Suprapubic skin (tissue), 4 donors: Measurements from ENCODE around the gene GATA3. TPM values are rescaled to one million over a fixed set of nuclear protein-coding genes. Genes with fewer than 3 reads are reported as not detected.

Source experiments
- DNase-seq, 2 donors: peaks; one replicate each; pipeline ENCODE4 v3.0.0-alpha.2; 2019; ENCODE audit warnings: low spot score in 2 of 2
- H3K27ac ChIP-seq: fragments of 200-600 bp; sonication (generic); one replicate; pipeline ENCODE4 v1.5.1; 2019
- H3K27me3 ChIP-seq: fragments of 200-600 bp; sonication (generic); one replicate; pipeline ENCODE4 v1.5.1; 2019
- H3K36me3 ChIP-seq: fragments of 200-600 bp; sonication (generic); one replicate; pipeline ENCODE4 v1.5.1; 2019
- H3K4me1 ChIP-seq: fragments of 200-600 bp; sonication (generic); one replicate; pipeline ENCODE4 v1.5.1; 2019
- H3K4me3 ChIP-seq: fragments of 200-600 bp; sonication (generic); one replicate; pipeline ENCODE4 v1.5.1; 2019; ENCODE audit warnings: mild to moderate bottlenecking
- H3K9me3 ChIP-seq: fragments of 200-600 bp; sonication (generic); one replicate; pipeline ENCODE4 v1.5.1; 2019
- CTCF ChIP-seq, 2 donors: fragments of 200-600 bp in 1 of 2; fragments of 450-650 bp in 1 of 2; sonication (generic) in 1 of 2; IDR thresholded peaks; one replicate each; pipeline ENCODE4 v1.5.1; 2016 to 2019; ENCODE audit warnings: antibody characterized with exemption in 2 of 2, mild to moderate bottlenecking in 1 of 2, moderate library complexity in 1 of 2
- EP300 ChIP-seq: sonication (generic); formaldehyde crosslinking; IDR thresholded peaks from one replicate; pipeline ENCODE4 v1.6.1; 2017; ENCODE audit warnings: antibody characterized with exemption
- POLR2A ChIP-seq, 2 donors: fragments of 450-650 bp; IDR thresholded peaks; one replicate each; pipeline ENCODE4 v1.6.1; 2017; ENCODE audit warnings: antibody characterized with exemption in 2 of 2, mild to moderate bottlenecking in 2 of 2, moderate library complexity in 2 of 2
- POLR2AphosphoS5 ChIP-seq, 3 donors: sonication (generic); formaldehyde crosslinking; IDR thresholded peaks; one replicate each; pipeline ENCODE4 v1.6.1; 2017; ENCODE audit warnings: antibody characterized with exemption in 3 of 3
- WGBS: methylation state at CpG from one replicate; pipeline ENCODE4 v1.1.5; 2018; 5-methylcytosine and 5-hydroxymethylcytosine counted together
- total RNA-seq, 4 donors: library from RNA; depleted of rRNA; stranded (reverse); fragments of >200 nt; gene quantifications; one replicate each; pipeline ENCODE4 v1.1.0, GENCODE V29; 2016

Gene GATA3
- total RNA-seq, 4 donors from 2014 or later, result 91.0 to 241 (median 164) TPM

- Histone ChIP-seq H3K4me3 (peak overlapping the region; percentile 68), H3K27ac (peak overlapping the region; percentile 90), H3K9me3 (no peaks in the 10 kb centered on the region), H3K4me1 (peaks cover 74% of the 10 kb centered on the region), H3K36me3 (no peaks in the 10 kb centered on the region), H3K27me3 (peaks cover 84% of the 10 kb centered on the region)
- DNase-seq, result peak in 1 of 2 donors; percentile 84
- 1% methylated on average over 25 of the region's 60 CpGs for WGBS
- peak; percentile 52 to 86 for TF ChIP-seq CTCF (IDR thresholded peaks at IDR 0.05)
- TF ChIP-seq EP300, result no peak
These were observed 843 bp upstream of the GATA3 start for GRCh38 chr10:8053446-8054243.

GRCh38 chr10:8054244-8054493 lies 319 bp upstream of the GATA3 start:
- H3K27me3 ChIP-seq, result peaks cover 82% of the 10 kb centered on the region
- peak overlapping the region; percentile 68 for H3K4me3 ChIP-seq
- peak overlapping the region; percentile 90 for H3K27ac ChIP-seq
- 0% methylated on average over 8 of the region's 25 CpGs for WGBS
- no peak for TF ChIP-seq EP300
- no peak for TF ChIP-seq POLR2A (IDR thresholded peaks at IDR 0.05)
- TF ChIP-seq POLR2AphosphoS5 (IDR thresholded peaks at IDR 0.05), result no peak
- TF ChIP-seq CTCF (IDR thresholded peaks at IDR 0.05), result no peak
- no peaks in the 10 kb centered on the region for H3K9me3 ChIP-seq
- DNase-seq, result peak in 1 of 2 donors; percentile 58
- H3K36me3 ChIP-seq, result no peaks in the 10 kb centered on the region
- peaks cover 69% of the 10 kb centered on the region for H3K4me1 ChIP-seq

- 10% methylated on average over 32 of the region's 85 CpGs for WGBS
- DNase-seq, result peak in 1 of 2 donors; percentile 55
- Histone ChIP-seq H3K27me3 (peaks cover 67% of the 10 kb centered on the region), H3K36me3 (no peaks in the 10 kb centered on the region), H3K4me1 (peaks cover 66% of the 10 kb centered on the region), H3K9me3 (no peaks in the 10 kb centered on the region), H3K4me3 (peak overlapping the region; percentile 68), H3K27ac (peak overlapping the region; percentile 90)
- no peak for TF ChIP-seq EP300
- TF ChIP-seq POLR2AphosphoS5 (IDR thresholded peaks at IDR 0.05), result no peak
- no peak for TF ChIP-seq CTCF (IDR thresholded peaks at IDR 0.05)
- no peak for TF ChIP-seq POLR2A (IDR thresholded peaks at IDR 0.05)
These were observed 1.2 kb downstream of the GATA3 start for GRCh38 chr10:8055420-8056349.

GRCh38 chr10:8056378-8056777 lies 1.9 kb downstream of the GATA3 start:
- Histone ChIP-seq H3K4me3 (peak overlapping the region; percentile 68), H3K36me3 (no peaks in the 10 kb centered on the region), H3K9me3 (no peaks in the 10 kb centered on the region), H3K27ac (peak overlapping the region; percentile 90), H3K27me3 (peaks cover 67% of the 10 kb centered on the region), H3K4me1 (peaks cover 66% of the 10 kb centered on the region)
- DNase-seq, result peak in 1 of 2 donors; percentile 35
- 48% methylated on average over 6 of the region's 6 CpGs for WGBS
- no peak for TF ChIP-seq POLR2A (IDR thresholded peaks at IDR 0.05)
- no peak for TF ChIP-seq EP300
- no peak for TF ChIP-seq POLR2AphosphoS5 (IDR thresholded peaks at IDR 0.05)
- no peak for TF ChIP-seq CTCF (IDR thresholded peaks at IDR 0.05)

- Histone ChIP-seq H3K27ac (peak overlapping the region; percentile 90), H3K27me3 (peaks cover 66% of the 10 kb centered on the region), H3K9me3 (no peaks in the 10 kb centered on the region), H3K36me3 (no peaks in the 10 kb centered on the region), H3K4me1 (peaks cover 65% of the 10 kb centered on the region), H3K4me3 (peak overlapping the region; percentile 68)
- 29% methylated on average over 13 of the region's 13 CpGs for WGBS
- no peak for TF ChIP-seq CTCF (IDR thresholded peaks at IDR 0.05)
- TF ChIP-seq POLR2AphosphoS5 (IDR thresholded peaks at IDR 0.05), result no peak
- TF ChIP-seq EP300, result no peak
- no peak for TF ChIP-seq POLR2A (IDR thresholded peaks at IDR 0.05)
- peak in 1 of 2 donors; percentile 52 for DNase-seq
These were observed 2.4 kb downstream of the GATA3 start for GRCh38 chr10:8056871-8057331.
